Mucosa of rectum (tissue), 2 donors: ENCODE measurements around the gene SF3A2.
A peak's percentile ranks its signal among the peaks of the same experiment; 100 is the strongest.

Source experiments
- H3K27ac ChIP-seq, 2 donors: one replicate each; pipeline ENCODE4 v1.7.0; 2013; ENCODE audit warnings: inconsistent platforms in 2 of 2, low read depth in 2 of 2, low read length in 2 of 2
- H3K27me3 ChIP-seq, 2 donors: one replicate each; pipeline ENCODE4 v1.7.0; 2013; ENCODE audit warnings: low read length in 2 of 2; ENCODE audit not compliant: control insufficient read depth in 2 of 2, insufficient read depth in 2 of 2
- H3K36me3 ChIP-seq, 2 donors: one replicate each; pipeline ENCODE4 v1.7.0; 2013; ENCODE audit warnings: low read length in 2 of 2; ENCODE audit not compliant: control insufficient read depth in 2 of 2, insufficient read depth in 2 of 2
- H3K4me1 ChIP-seq, 2 donors: one replicate each; pipeline ENCODE4 v1.7.0; 2013; ENCODE audit warnings: low read length in 2 of 2, mild to moderate bottlenecking in 1 of 2; ENCODE audit not compliant: control insufficient read depth in 2 of 2, insufficient read depth in 2 of 2
- H3K4me3 ChIP-seq, 2 donors: one replicate each; pipeline ENCODE4 v1.7.0; 2013; ENCODE audit warnings: low read length in 2 of 2
- H3K9ac ChIP-seq, 2 donors: one replicate each; pipeline ENCODE4 v1.7.0; 2013; ENCODE audit warnings: low read length in 2 of 2, low read depth in 1 of 2, mild to moderate bottlenecking in 1 of 2
- H3K9me3 ChIP-seq, 2 donors: one replicate each; pipeline ENCODE4 v1.7.0; 2013; ENCODE audit warnings: low read length in 2 of 2; ENCODE audit not compliant: control insufficient read depth in 2 of 2
- donor health status: healthy.
- donor health status: Normal muscosa, but diverticular disease.

Gene SF3A2

GRCh38 chr19:2268480-2268830, 31.8 kb downstream of the SF3A2 start:
- Histone ChIP-seq H3K36me3 (peaks cover 11 to 14% of the 10 kb centered on the region in 2 donors), H3K9ac (no peak overlapping the region), H3K27ac (no peak overlapping the region), H3K9me3 (no peaks in the 10 kb centered on the region), H3K27me3 (no peaks in the 10 kb centered on the region), H3K4me3 (peak overlapping the region; percentile 81), H3K4me1 (peaks cover 32 to 34% of the 10 kb centered on the region in 2 donors)

- no peaks in the 10 kb centered on the region for H3K27me3 ChIP-seq
- peaks cover 11 to 14% of the 10 kb centered on the region in 2 donors for H3K36me3 ChIP-seq
- no peaks in the 10 kb centered on the region for H3K9me3 ChIP-seq
- peak overlapping the region; percentile 81 for H3K4me3 ChIP-seq
- peak overlapping the region; percentile 54 to 67 for H3K27ac ChIP-seq
- H3K9ac ChIP-seq, result peak overlapping the region; percentile 70 to 72
- peaks cover 34 to 38% of the 10 kb centered on the region in 2 donors for H3K4me1 ChIP-seq
Observed at GRCh38 chr19:2268861-2269243, 32.2 kb downstream of the SF3A2 start.

GRCh38 chr19:2269244-2270156, 32.9 kb downstream of the SF3A2 start:
- H3K36me3 ChIP-seq, result peaks cover 11 to 16% of the 10 kb centered on the region in 2 donors
- H3K9me3 ChIP-seq, result no peaks in the 10 kb centered on the region
- H3K4me1 ChIP-seq, result peaks cover 38 to 44% of the 10 kb centered on the region in 2 donors
- H3K27ac ChIP-seq, result peak overlapping the region; percentile 97 to 99
- H3K9ac ChIP-seq, result peak overlapping the region; percentile 91 to 99
- H3K4me3 ChIP-seq, result peak overlapping the region; percentile 91 to 98
- H3K27me3 ChIP-seq, result no peaks in the 10 kb centered on the region

- peaks cover 11 to 16% of the 10 kb centered on the region in 2 donors for H3K36me3 ChIP-seq
- H3K9me3 ChIP-seq, result no peaks in the 10 kb centered on the region
- H3K27ac ChIP-seq, result peak overlapping the region; percentile 97 to 99
- peaks cover 40 to 47% of the 10 kb centered on the region in 2 donors for H3K4me1 ChIP-seq
- H3K27me3 ChIP-seq, result no peaks in the 10 kb centered on the region
- H3K9ac ChIP-seq, result peak overlapping the region; percentile 91 to 99
- peak overlapping the region; percentile 91 to 98 for H3K4me3 ChIP-seq
Observed at GRCh38 chr19:2270157-2270422, 33.5 kb downstream of the SF3A2 start.

- Histone ChIP-seq H3K4me1 (peaks cover 46 to 52% of the 10 kb centered on the region in 2 donors), H3K27me3 (no peaks in the 10 kb centered on the region)
Observed at GRCh38 chr19:2270423-2271233, 34.0 kb downstream of the SF3A2 start.

GRCh38 chr19:2271234-2272103, 34.8 kb downstream of the SF3A2 start:
- H3K9me3 ChIP-seq, result no peaks in the 10 kb centered on the region
- H3K4me1 ChIP-seq, result peaks cover 42 to 56% of the 10 kb centered on the region in 2 donors
- no peaks in the 10 kb centered on the region for H3K27me3 ChIP-seq
- peaks cover 11 to 16% of the 10 kb centered on the region in 2 donors for H3K36me3 ChIP-seq
- peak overlapping the region; percentile 91 to 98 for H3K4me3 ChIP-seq
- peak overlapping the region; percentile 97 to 99 for H3K27ac ChIP-seq
- H3K9ac ChIP-seq, result peak overlapping the region; percentile 70 to 99

More at GRCh38 chr19:2270423-2271233, 34.0 kb downstream of the SF3A2 start:
- peak overlapping the region; percentile 97 to 99 for H3K27ac ChIP-seq
- H3K9ac ChIP-seq, result peak overlapping the region; percentile 91 to 99
- H3K4me3 ChIP-seq, result peak overlapping the region; percentile 91 to 98
- H3K36me3 ChIP-seq, result peaks cover 11 to 16% of the 10 kb centered on the region in 2 donors
- H3K9me3 ChIP-seq, result no peaks in the 10 kb centered on the region

- Histone ChIP-seq H3K4me1 (peaks cover 36 to 52% of the 10 kb centered on the region in 2 donors), H3K27me3 (no peaks in the 10 kb centered on the region), H3K27ac (peak overlapping the region; percentile 78 to 82), H3K36me3 (peaks cover 11 to 16% of the 10 kb centered on the region in 2 donors), H3K4me3 (peak overlapping the region in 1 of 2 donors; percentile 48), H3K9me3 (no peaks in the 10 kb centered on the region), H3K9ac (peak overlapping the region in 1 of 2 donors; percentile 65)
Observed at GRCh38 chr19:2273356-2274184, 36.9 kb downstream of the SF3A2 start.

- Histone ChIP-seq H3K4me3 (peak overlapping the region in 1 of 2 donors; percentile 15), H3K9ac (peak overlapping the region in 1 of 2 donors; percentile 34), H3K27ac (peak overlapping the region; percentile 78 to 82), H3K4me1 (peaks cover 36 to 53% of the 10 kb centered on the region in 2 donors), H3K27me3 (no peaks in the 10 kb centered on the region), H3K9me3 (no peaks in the 10 kb centered on the region), H3K36me3 (peaks cover 11 to 16% of the 10 kb centered on the region in 2 donors)
Observed at GRCh38 chr19:2274185-2274711, 37.6 kb downstream of the SF3A2 start.
